D341Med (cell line): ENCODE measurements around the gene ZNF614.
"Not testable (repeated sequence)": the region's sequence is repeated elsewhere in the genome, so short reads cannot be mapped to it uniquely, and the experiment has no call there.

Experiments used
- DNase-seq: peaks from one replicate; pipeline ENCODE4 v3.0.0; 2012; ENCODE audit warnings: low spot score

Gene ZNF614

GRCh38 chr19:51986309-51987291 is 41.6 kb downstream of the ZNF614 start, which contains the start of gene ZNF350:
ZNF350 (minus strand) TSS chr19:51986840; CDS start chr19:51974360, 12,480 bp downstream.
- DNase-seq, result peak; percentile 78

GRCh38 chr19:51983361-51983760 is 44.8 kb downstream of the ZNF614 start:
- no peak for DNase-seq

- not testable (repeated sequence) for DNase-seq
These were observed 47.3 kb downstream of the ZNF614 start for GRCh38 chr19:51980926-51981325.

GRCh38 chr19:51980116-51980736 is 48.0 kb downstream of the ZNF614 start:
- DNase-seq, result no peak

- no peak for DNase-seq
These were observed 49.3 kb downstream of the ZNF614 start for GRCh38 chr19:51978882-51979281.

GRCh38 chr19:51977346-51977745 is 50.8 kb downstream of the ZNF614 start:
- no peak for DNase-seq

- DNase-seq, result no peak
These were observed 51.3 kb downstream of the ZNF614 start for GRCh38 chr19:51976852-51977251.

- DNase-seq, result not testable (repeated sequence)
These were observed 52.4 kb downstream of the ZNF614 start for GRCh38 chr19:51975787-51976186.

GRCh38 chr19:51971624-51972023 is 56.6 kb downstream of the ZNF614 start:
- no peak for DNase-seq

GRCh38 chr19:51970718-51971117 is 57.5 kb downstream of the ZNF614 start:
- no peak for DNase-seq

GRCh38 chr19:51965583-51965982 is 62.6 kb downstream of the ZNF614 start:
- no peak for DNase-seq
